CD1c-positive myeloid dendritic cell (primary cell): ENCODE results near the gene TUBA1C.

Source experiments
- DNase-seq: peaks from one replicate; pipeline ENCODE4 v3.0.0-alpha.2; 2016; ENCODE audit errors: extremely low spot score

Gene TUBA1C

GRCh38 chr12:49283541-49284429 is 18.9 kb downstream of the TUBA1C start:
- no peak for DNase-seq

DNA sequence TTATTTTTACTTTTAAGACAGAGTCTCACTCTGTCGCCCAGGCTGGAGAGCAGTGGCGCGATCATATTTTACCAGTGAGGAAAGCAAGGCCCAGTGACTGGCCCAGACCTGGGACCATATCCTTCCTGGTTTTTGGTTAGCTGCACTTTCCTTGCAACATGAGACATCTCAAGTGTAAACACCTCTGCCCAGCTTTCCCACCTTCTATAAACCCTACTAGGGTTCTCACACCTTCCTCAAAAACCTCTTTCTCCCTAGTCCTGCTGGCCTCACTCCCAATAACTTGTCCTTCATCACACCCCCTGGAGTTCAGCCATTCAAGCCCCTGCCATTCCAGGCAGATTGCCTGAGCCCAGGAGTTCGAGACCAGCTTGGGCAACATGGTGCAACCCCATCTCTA is 19.8 kb downstream of the TUBA1C start:
- DNase-seq = no peak

- no peak for DNase-seq
These were observed 23.0 kb downstream of the TUBA1C start for GRCh38 chr12:49287876-49288275.

GRCh38 chr12:49288412-49288853 is 23.6 kb downstream of the TUBA1C start:
- DNase-seq = peak; percentile 80

DNA sequence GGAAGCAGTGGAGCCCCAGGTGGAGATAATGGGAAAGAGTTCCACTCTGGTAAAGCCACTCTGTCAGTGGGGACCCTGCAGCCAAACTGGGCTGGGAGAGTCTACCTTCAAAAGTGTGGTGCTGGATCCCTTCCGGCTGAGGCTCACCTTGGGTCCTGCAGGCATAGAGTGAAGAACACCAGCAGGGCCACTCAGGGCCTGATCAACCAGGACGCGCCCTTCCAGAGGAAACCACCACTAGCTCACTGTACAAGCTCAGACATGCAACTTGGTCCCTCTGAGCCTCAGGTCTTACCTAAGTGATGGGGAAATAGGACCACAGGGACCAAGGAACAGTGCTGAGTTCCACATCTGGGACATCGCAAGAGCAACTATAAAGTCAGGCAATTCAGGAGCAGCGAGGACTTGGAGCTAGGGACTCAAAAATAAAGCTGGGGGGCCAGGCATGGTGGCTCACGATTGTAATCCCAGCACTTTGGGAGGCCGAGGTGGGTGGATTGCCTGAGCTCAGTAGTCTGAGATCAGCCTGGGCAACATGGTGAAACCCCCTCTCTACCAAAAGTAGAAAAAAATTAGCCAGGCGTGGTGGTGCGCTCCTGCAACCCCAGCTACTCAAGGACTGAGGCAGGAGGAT is 24.2 kb downstream of the TUBA1C start:
- DNase-seq = no peak

GRCh38 chr12:49292729-49293055 is 27.8 kb downstream of the TUBA1C start:
- DNase-seq = no peak

GRCh38 chr12:49293056-49293956 is 28.4 kb downstream of the TUBA1C start:
- no peak for DNase-seq

DNA sequence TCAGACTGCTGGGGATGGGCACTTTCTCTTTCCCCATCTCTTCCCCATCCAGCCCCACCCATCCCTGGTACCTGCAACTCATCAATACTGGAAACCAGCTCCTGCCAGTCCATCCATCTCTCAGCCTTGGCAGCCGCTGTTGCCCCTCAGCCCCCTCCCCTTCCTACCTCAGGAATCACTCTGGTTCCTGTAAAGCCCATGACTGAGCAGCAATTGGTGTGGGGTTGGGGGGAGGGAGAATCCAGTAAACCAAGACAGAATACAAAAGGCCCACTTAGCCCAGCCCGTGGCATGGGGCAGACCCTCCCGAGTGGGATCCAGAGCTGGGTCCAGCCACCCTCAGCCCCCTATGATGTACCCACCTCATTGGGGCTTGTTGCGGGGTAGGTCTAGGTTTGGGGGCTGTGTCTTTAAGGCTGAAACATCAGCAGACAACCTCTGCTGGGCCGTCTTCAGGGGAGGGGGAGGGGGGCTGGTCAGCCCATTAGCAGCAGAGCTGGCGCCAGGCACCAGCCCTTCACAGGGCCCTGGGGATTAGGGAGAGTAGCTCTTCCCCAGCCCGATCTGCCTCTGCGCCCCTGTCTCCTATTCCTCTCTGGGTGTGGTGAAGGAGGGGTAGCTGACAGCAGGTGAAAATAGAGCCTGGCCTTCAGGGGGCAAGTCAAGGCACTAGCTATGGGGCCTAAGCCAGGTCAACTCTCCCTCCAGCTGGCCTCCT is 29.4 kb downstream of the TUBA1C start:
- no peak for DNase-seq

GRCh38 chr12:49294804-49295081 is 29.9 kb downstream of the TUBA1C start:
- DNase-seq = no peak

GRCh38 chr12:49295082-49295936 is 30.4 kb downstream of the TUBA1C start, which contains the start of gene PRPH:
PRPH (plus strand) TSS chr12:49295147; CDS start chr12:49295201, 54 bp downstream.
- peak; percentile 20 for DNase-seq

- peak; percentile 55 for DNase-seq
These were observed 31.4 kb downstream of the TUBA1C start for GRCh38 chr12:49296034-49296835.

DNA sequence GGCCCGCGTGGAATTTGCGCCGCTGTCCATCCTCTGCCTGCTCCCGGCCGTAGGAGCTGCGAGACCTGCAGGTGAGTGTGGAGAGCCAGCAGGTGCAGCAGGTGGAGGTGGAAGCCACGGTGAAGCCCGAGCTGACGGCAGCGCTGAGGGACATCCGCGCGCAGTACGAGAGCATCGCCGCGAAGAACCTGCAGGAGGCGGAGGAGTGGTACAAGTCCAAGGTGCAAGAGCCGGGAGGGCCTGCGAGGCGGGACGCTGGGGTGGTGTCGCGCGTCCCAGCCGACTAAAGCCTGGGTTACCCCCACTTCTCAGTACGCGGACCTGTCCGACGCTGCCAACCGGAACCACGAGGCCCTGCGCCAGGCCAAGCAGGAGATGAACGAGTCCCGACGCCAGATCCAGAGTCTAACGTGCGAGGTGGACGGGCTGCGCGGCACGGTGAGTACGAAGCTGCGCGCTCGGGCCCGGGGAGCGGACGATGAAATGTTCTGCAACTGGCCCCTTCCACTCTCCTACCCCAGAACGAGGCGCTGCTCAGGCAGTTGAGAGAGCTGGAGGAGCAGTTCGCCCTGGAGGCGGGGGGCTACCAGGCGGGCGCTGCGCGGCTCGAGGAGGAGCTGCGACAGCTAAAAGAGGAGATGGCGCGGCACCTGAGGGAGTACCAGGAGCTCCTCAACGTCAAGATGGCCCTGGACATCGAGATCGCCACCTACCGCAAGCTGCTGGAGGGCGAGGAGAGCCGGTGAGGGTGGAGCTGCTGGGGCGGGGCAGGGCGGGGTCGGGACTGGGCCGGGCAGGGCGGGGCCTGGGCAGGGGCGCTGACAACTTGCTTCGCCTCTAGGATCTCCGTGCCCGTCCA is 32.2 kb downstream of the TUBA1C start:
- DNase-seq = peak; percentile 58

DNA sequence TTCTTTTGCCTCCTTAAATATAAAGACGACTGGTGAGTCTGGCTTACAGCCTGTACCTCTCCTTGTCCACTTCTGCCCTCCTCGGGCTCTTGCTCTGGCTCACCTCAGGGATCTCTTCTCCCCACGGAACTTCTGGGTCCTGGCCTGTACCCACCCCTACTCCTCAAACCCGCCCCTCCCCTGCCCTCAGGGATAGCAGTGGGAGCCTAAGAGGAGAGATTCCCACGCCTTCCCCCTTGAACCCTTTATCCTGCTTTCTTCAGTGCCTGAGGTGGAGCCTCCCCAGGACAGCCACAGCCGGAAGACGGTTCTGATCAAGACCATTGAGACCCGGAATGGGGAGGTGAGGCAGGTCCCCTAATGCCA is 32.8 kb downstream of the TUBA1C start:
- DNase-seq = no peak

- DNase-seq = no peak
These were observed 33.3 kb downstream of the TUBA1C start for GRCh38 chr12:49298160-49298559.

- DNase-seq = no peak
These were observed 36.9 kb downstream of the TUBA1C start for GRCh38 chr12:49301760-49302159.

DNA sequence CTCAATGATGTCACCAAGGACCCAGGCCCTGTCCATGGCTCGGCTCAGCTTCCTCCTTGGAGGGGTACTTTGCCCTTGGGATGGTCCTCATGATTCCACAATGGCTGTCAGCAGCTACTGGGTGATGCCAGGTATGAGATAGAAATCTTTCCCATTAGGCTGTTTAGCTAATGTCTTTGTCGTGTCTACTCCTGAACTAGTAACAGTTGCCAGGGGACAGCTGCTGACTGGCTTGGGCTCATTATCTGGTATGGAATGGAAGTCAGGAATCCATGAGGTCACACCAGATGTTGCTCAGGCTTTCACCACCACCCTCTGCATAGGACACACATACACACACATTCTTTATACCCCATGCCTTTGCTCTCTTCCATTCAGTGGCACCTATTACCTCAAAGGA is 39.3 kb downstream of the TUBA1C start:
- no peak for DNase-seq

GRCh38 chr12:49305762-49306510 is 41.1 kb downstream of the TUBA1C start:
- DNase-seq = peak; percentile 50

- DNase-seq = no peak
These were observed 44.5 kb downstream of the TUBA1C start for GRCh38 chr12:49309386-49309785.
